Measurements from ENCODE around the gene DUSP1. TPM values are rescaled to one million over a fixed set of nuclear protein-coding genes. Genes with fewer than 3 reads are reported as not detected.

Gene DUSP1
- total and polyA plus RNA-seq, 2 of the 13 experiments (the other 11 are each of a cell fraction or from before 2014, with no cell fraction given), result 27.1 to 55.5 TPM

DNA sequence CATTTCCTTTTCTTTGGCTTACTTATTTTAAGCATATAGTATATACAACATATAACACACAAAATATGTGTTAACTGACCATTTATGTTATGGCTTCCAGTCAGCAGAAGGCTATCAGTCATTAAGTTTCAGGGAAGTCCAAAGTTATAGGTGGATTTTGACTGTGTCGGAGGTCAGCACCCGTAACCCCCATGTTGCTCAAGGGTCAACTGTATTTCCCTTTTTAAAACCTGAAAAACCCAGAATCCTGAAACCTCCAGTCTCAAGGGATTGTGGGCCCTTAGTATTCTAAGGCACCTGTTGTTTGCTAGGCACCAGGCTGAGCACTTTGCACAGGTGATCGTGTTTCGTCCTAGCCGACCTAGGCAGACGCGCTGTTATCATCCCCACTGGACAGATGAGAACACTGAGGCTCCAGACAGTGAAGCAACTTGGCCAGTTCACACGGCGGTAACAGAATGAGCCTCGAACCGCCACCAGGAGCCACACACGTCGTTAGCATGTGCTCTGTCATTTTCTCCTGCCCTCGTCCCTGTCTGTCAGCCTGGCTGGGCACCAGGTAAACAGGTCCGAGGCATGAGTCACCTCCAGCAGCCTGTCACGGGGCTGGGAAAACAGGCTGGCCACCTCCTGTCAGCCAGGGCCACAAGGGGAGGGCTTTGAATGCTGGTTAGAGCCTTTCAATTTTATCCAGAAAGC is 39.9 kb downstream of the DUSP1 start (continued):
- TF ChIP-seq, protein P1, sequence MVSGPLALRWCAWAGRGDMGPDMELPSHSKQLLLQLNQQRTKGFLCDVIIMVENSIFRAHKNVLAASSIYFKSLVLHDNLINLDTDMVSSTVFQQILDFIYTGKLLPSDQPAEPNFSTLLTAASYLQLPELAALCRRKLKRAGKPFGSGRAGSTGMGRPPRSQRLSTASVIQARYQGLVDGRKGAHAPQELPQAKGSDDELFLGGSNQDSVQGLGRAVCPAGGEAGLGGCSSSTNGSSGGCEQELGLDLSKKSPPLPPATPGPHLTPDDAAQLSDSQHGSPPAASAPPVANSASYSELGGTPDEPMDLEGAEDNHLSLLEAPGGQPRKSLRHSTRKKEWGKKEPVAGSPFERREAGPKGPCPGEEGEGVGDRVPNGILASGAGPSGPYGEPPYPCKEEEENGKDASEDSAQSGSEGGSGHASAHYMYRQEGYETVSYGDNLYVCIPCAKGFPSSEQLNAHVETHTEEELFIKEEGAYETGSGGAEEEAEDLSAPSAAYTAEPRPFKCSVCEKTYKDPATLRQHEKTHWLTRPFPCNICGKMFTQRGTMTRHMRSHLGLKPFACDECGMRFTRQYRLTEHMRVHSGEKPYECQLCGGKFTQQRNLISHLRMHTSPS (CRISPR knock-in tag; IDR thresholded peaks at IDR 0.05; ENCODE audit: low read depth), result peak; percentile 92
- TF ChIP-seq NFAT5 (CRISPR knock-in tag; IDR thresholded peaks at IDR 0.05) (0 out of 2 replicates have a peak, but pooled peaks have one; percentile 54), SMARCE1 (IDR thresholded peaks at IDR 0.05; ENCODE audit: borderline replicate concordance) (no peak), NR2F1 (CRISPR knock-in tag; IDR thresholded peaks at IDR 0.05) (0 out of 4 replicates have a peak, but pooled peaks of 1 of the 2 experiments have one; percentile 21), SMYD3 (CRISPR knock-in tag; IDR thresholded peaks at IDR 0.05) (no peak), ZNF556 (CRISPR knock-in tag; IDR thresholded peaks at IDR 0.05; ENCODE audit: borderline replicate concordance) (peak; percentile 53; the same call in 1 of the 2 replicates), PAF1 (CRISPR knock-in tag; IDR thresholded peaks at IDR 0.05) (no peak), ZNF850 (CRISPR knock-in tag; conservative IDR thresholded peaks at IDR 0.05) (no peak), ZMYM2 (CRISPR knock-in tag; IDR thresholded peaks at IDR 0.05) (peak; percentile 92)
- TF ChIP-seq, protein P2, sequence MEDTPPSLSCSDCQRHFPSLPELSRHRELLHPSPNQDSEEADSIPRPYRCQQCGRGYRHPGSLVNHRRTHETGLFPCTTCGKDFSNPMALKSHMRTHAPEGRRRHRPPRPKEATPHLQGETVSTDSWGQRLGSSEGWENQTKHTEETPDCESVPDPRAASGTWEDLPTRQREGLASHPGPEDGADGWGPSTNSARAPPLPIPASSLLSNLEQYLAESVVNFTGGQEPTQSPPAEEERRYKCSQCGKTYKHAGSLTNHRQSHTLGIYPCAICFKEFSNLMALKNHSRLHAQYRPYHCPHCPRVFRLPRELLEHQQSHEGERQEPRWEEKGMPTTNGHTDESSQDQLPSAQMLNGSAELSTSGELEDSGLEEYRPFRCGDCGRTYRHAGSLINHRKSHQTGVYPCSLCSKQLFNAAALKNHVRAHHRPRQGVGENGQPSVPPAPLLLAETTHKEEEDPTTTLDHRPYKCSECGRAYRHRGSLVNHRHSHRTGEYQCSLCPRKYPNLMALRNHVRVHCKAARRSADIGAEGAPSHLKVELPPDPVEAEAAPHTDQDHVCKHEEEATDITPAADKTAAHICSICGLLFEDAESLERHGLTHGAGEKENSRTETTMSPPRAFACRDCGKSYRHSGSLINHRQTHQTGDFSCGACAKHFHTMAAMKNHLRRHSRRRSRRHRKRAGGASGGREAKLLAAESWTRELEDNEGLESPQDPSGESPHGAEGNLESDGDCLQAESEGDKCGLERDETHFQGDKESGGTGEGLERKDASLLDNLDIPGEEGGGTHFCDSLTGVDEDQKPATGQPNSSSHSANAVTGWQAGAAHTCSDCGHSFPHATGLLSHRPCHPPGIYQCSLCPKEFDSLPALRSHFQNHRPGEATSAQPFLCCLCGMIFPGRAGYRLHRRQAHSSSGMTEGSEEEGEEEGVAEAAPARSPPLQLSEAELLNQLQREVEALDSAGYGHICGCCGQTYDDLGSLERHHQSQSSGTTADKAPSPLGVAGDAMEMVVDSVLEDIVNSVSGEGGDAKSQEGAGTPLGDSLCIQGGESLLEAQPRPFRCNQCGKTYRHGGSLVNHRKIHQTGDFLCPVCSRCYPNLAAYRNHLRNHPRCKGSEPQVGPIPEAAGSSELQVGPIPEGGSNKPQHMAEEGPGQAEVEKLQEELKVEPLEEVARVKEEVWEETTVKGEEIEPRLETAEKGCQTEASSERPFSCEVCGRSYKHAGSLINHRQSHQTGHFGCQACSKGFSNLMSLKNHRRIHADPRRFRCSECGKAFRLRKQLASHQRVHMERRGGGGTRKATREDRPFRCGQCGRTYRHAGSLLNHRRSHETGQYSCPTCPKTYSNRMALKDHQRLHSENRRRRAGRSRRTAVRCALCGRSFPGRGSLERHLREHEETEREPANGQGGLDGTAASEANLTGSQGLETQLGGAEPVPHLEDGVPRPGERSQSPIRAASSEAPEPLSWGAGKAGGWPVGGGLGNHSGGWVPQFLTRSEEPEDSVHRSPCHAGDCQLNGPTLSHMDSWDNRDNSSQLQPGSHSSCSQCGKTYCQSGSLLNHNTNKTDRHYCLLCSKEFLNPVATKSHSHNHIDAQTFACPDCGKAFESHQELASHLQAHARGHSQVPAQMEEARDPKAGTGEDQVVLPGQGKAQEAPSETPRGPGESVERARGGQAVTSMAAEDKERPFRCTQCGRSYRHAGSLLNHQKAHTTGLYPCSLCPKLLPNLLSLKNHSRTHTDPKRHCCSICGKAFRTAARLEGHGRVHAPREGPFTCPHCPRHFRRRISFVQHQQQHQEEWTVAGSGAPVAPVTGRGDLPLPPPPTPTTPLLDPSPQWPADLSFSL (CRISPR knock-in tag; IDR thresholded peaks at IDR 0.05), result no peak
- TF ChIP-seq, protein P3, sequence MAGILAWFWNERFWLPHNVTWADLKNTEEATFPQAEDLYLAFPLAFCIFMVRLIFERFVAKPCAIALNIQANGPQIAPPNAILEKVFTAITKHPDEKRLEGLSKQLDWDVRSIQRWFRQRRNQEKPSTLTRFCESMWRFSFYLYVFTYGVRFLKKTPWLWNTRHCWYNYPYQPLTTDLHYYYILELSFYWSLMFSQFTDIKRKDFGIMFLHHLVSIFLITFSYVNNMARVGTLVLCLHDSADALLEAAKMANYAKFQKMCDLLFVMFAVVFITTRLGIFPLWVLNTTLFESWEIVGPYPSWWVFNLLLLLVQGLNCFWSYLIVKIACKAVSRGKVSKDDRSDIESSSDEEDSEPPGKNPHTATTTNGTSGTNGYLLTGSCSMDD (CRISPR knock-in tag; IDR thresholded peaks at IDR 0.05), result peak; percentile 95; the same call in 1 of the 2 replicates
- TF ChIP-seq, protein P4, sequence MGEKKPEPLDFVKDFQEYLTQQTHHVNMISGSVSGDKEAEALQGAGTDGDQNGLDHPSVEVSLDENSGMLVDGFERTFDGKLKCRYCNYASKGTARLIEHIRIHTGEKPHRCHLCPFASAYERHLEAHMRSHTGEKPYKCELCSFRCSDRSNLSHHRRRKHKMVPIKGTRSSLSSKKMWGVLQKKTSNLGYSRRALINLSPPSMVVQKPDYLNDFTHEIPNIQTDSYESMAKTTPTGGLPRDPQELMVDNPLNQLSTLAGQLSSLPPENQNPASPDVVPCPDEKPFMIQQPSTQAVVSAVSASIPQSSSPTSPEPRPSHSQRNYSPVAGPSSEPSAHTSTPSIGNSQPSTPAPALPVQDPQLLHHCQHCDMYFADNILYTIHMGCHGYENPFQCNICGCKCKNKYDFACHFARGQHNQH (CRISPR knock-in tag; IDR thresholded peaks at IDR 0.05), result peak; percentile 90
